Muscle of leg (tissue), 11 donors: ENCODE measurements around the gene FARP1. TPM values are rescaled to one million over a fixed set of nuclear protein-coding genes. Genes with fewer than 3 reads are reported as not detected.
"Not testable (repeated sequence)": the region's sequence is repeated elsewhere in the genome, so short reads cannot be mapped to it uniquely, and the experiment has no call there.

Experiments
- DNase-seq: peaks from one replicate; pipeline ENCODE4 v3.0.0; 2013
- H3K27ac ChIP-seq: one replicate; pipeline ENCODE4 v1.5.1; 2013; ENCODE audit warnings: mild to moderate bottlenecking, low read length, control low read depth
- H3K27me3 ChIP-seq: one replicate; pipeline ENCODE4 v1.6.1; 2013; ENCODE audit warnings: low read length; ENCODE audit not compliant: control insufficient read depth, insufficient read depth
- H3K36me3 ChIP-seq: one replicate; pipeline ENCODE4 v1.6.1; 2013; ENCODE audit warnings: low read length; ENCODE audit not compliant: control insufficient read depth, insufficient read depth
- H3K4me1 ChIP-seq: one replicate; pipeline ENCODE4 v1.6.1; 2013; ENCODE audit warnings: low read length; ENCODE audit not compliant: control insufficient read depth, insufficient read depth
- H3K4me3 ChIP-seq: one replicate; pipeline ENCODE4 v1.5.1; 2013; ENCODE audit warnings: low read length, control low read depth
- H3K9me3 ChIP-seq: replicated peaks from 2 replicates; pipeline ENCODE4 v1.6.1; 2013; ENCODE audit warnings: low read depth, low read length; ENCODE audit not compliant: control insufficient read depth
- WGBS: methylation state at CpG from one replicate; pipeline ENCODE4 v1.1.5; 2013; ENCODE audit warnings: missing lambda C conversion rate; ENCODE audit not compliant: insufficient coverage; 5-methylcytosine and 5-hydroxymethylcytosine counted together
- polyA plus RNA-seq, 8 donors: library from polyadenylated mRNA; unstranded; fragments of 120-200 nt; gene quantifications; one replicate each; pipeline versions ENCODE4 v1.2.1 to v1.2.3, GENCODE V29; 2013; ENCODE audit warnings: inconsistent platforms in 1 of 8, low replicate concordance in 1 of 8; ENCODE audit not compliant: insufficient read length in 8 of 8, insufficient read depth in 1 of 8
- total RNA-seq: library from RNA; stranded (reverse); fragments of 120-200 nt; gene quantifications from one replicate; pipeline ENCODE4 v1.2.4, GENCODE V29; 2013

Gene FARP1
- total and polyA plus RNA-seq, 9 donors = 37.8 to 90.7 (median 74.3) TPM

- Histone ChIP-seq H3K27me3 (no peaks in the 10 kb centered on the region), H3K9me3 (no peaks in the 10 kb centered on the region), H3K4me1 (no peaks in the 10 kb centered on the region), H3K4me3 (no peak overlapping the region), H3K27ac (no peak overlapping the region), H3K36me3 (peaks cover 3% of the 10 kb centered on the region)
- DNase-seq = no peak
- WGBS = no CpG with 5 or more reads among the region's 2 CpGs
These were observed 221.8 kb downstream of the FARP1 start for GRCh38 chr13:98364647-98365046.

GRCh38 chr13:98365302-98365701 lies 222.4 kb downstream of the FARP1 start:
- no CpG with 5 or more reads among the region's 3 CpGs for WGBS
- no peak for DNase-seq
- H3K4me1 ChIP-seq = peaks cover 4% of the 10 kb centered on the region
- H3K27me3 ChIP-seq = no peaks in the 10 kb centered on the region
- H3K4me3 ChIP-seq = no peak overlapping the region
- H3K27ac ChIP-seq = no peak overlapping the region
- H3K9me3 ChIP-seq = no peaks in the 10 kb centered on the region
- peaks cover 3% of the 10 kb centered on the region for H3K36me3 ChIP-seq

GRCh38 chr13:98366010-98366409 lies 223.1 kb downstream of the FARP1 start:
- peaks cover 11% of the 10 kb centered on the region for H3K4me1 ChIP-seq
- WGBS = no CpG with 5 or more reads among the region's 2 CpGs
- no peak for DNase-seq

GRCh38 chr13:98366443-98366842 lies 223.5 kb downstream of the FARP1 start:
- Histone ChIP-seq H3K9me3 (no peaks in the 10 kb centered on the region), H3K4me3 (no peak overlapping the region), H3K27me3 (no peaks in the 10 kb centered on the region), H3K27ac (no peak overlapping the region), H3K36me3 (peaks cover 3% of the 10 kb centered on the region), H3K4me1 (peaks cover 15% of the 10 kb centered on the region)
- no peak for DNase-seq
- 100% methylated on average over 6 of the region's 7 CpGs for WGBS

More at GRCh38 chr13:98366010-98366409, 223.1 kb downstream of the FARP1 start:
- H3K27ac ChIP-seq = no peak overlapping the region
- no peaks in the 10 kb centered on the region for H3K27me3 ChIP-seq
- peaks cover 3% of the 10 kb centered on the region for H3K36me3 ChIP-seq
- no peaks in the 10 kb centered on the region for H3K9me3 ChIP-seq
- H3K4me3 ChIP-seq = no peak overlapping the region

GRCh38 chr13:98366959-98367358 lies 224.1 kb downstream of the FARP1 start:
- Histone ChIP-seq H3K36me3 (peaks cover 3% of the 10 kb centered on the region), H3K4me1 (peaks cover 20% of the 10 kb centered on the region), H3K9me3 (no peaks in the 10 kb centered on the region), H3K27ac (no peak overlapping the region), H3K27me3 (no peaks in the 10 kb centered on the region), H3K4me3 (no peak overlapping the region)
- WGBS = 92% methylated on average over 2 of the region's 4 CpGs
- no peak for DNase-seq

- Histone ChIP-seq H3K27me3 (no peaks in the 10 kb centered on the region), H3K36me3 (peaks cover 3% of the 10 kb centered on the region), H3K9me3 (no peaks in the 10 kb centered on the region), H3K4me3 (no peak overlapping the region), H3K27ac (no peak overlapping the region), H3K4me1 (peaks cover 20% of the 10 kb centered on the region)
- WGBS = no CpG with 5 or more reads among the region's 2 CpGs
- peak; percentile 41 for DNase-seq
These were observed 225.1 kb downstream of the FARP1 start for GRCh38 chr13:98368019-98368418.

GRCh38 chr13:98369520-98369919 lies 226.6 kb downstream of the FARP1 start:
- WGBS = no CpG with 5 or more reads among the region's 2 CpGs
- not testable (repeated sequence) for H3K27me3 ChIP-seq

GRCh38 chr13:98370261-98370660 lies 227.4 kb downstream of the FARP1 start:
- 87% methylated on average over 4 of the region's 4 CpGs for WGBS
- DNase-seq = no peak
- H3K4me3 ChIP-seq = no peak overlapping the region
- H3K36me3 ChIP-seq = peaks cover 3% of the 10 kb centered on the region
- H3K4me1 ChIP-seq = peaks cover 20% of the 10 kb centered on the region
- peaks cover 6% of the 10 kb centered on the region for H3K9me3 ChIP-seq
- no peaks in the 10 kb centered on the region for H3K27me3 ChIP-seq
- no peak overlapping the region for H3K27ac ChIP-seq

More at GRCh38 chr13:98369520-98369919, 226.6 kb downstream of the FARP1 start:
- peaks cover 20% of the 10 kb centered on the region for H3K4me1 ChIP-seq
- DNase-seq, H3K4me3 ChIP-seq, H3K27ac ChIP-seq, H3K36me3 ChIP-seq, H3K9me3 ChIP-seq: not testable (repeated sequence)

GRCh38 chr13:98370806-98371515 lies 228.1 kb downstream of the FARP1 start:
- no peaks in the 10 kb centered on the region for H3K27me3 ChIP-seq
- peaks cover 6% of the 10 kb centered on the region for H3K9me3 ChIP-seq
- WGBS = 10% methylated on average over 10 of the region's 16 CpGs
- H3K27ac ChIP-seq = peak overlapping the region; percentile 59
- peaks cover 3% of the 10 kb centered on the region for H3K36me3 ChIP-seq
- peak; percentile 88 for DNase-seq
- peaks cover 20% of the 10 kb centered on the region for H3K4me1 ChIP-seq
- H3K4me3 ChIP-seq = no peak overlapping the region

- DNase-seq = peak; percentile 72
- no peak overlapping the region for H3K4me3 ChIP-seq
- H3K27me3 ChIP-seq = no peaks in the 10 kb centered on the region
- peaks cover 3% of the 10 kb centered on the region for H3K36me3 ChIP-seq
- peaks cover 6% of the 10 kb centered on the region for H3K9me3 ChIP-seq
- H3K27ac ChIP-seq = peak overlapping the region; percentile 57
- peaks cover 20% of the 10 kb centered on the region for H3K4me1 ChIP-seq
- 60% methylated on average over 2 of the region's 5 CpGs for WGBS
These were observed 228.7 kb downstream of the FARP1 start for GRCh38 chr13:98371516-98372023.
